GM12878 (cell line): ENCODE results near the gene OSGIN1. TPM values are rescaled to one million over a fixed set of nuclear protein-coding genes. Genes with fewer than 3 reads are reported as not detected.

ENCODE experiments used
- ATAC-seq: fragments of 200-7000 bp; cut with Tn5 transposase; 3 replicates; pipeline ENCODE4 v1.9.1; 2020; ENCODE audit warnings: mild to moderate bottlenecking, moderate library complexity
- BruUV-seq: library from RNA; stranded (reverse); fragments of 400-500 nt; replicated peaks from 2 replicates; lab custom pipeline; 2021; lab: Mats Ljungman, UMichigan
- CTCF ChIA-PET: fragments of 300-600 bp; sonication (Branson Sonifier 250); formaldehyde crosslinking; extraction: SDS; loops from one replicate; lab custom pipeline; 2021; ENCODE audit warnings: inconsistent platforms; lab: Yijun Ruan, JAX
- POLR2A ChIA-PET: fragments of 350-600 bp; formaldehyde crosslinking; extraction: SDS; loops from one replicate; lab custom pipeline; 2021; ENCODE audit warnings: inconsistent platforms; lab: Charles Lee
- RAD21 ChIA-PET: fragments of 300-600 bp; sonication (Branson Sonifier 250); formaldehyde crosslinking; loops from one replicate; lab custom pipeline; 2023; ENCODE audit warnings: antibody characterized with exemption; ENCODE audit not compliant: unreplicated experiment; lab: Charles Lee
- SMC1A ChIA-PET: fragments of 300-600 bp; sonication (Branson Sonifier 250); formaldehyde crosslinking; loops from one replicate; lab custom pipeline; 2023; ENCODE audit not compliant: unreplicated experiment, uncharacterized antibody; lab: Charles Lee
- DNase-seq: peaks from one replicate; pipeline ENCODE4 v3.0.0-alpha.2; 2011; ENCODE audit warnings: low read depth, low spot score
- FAIRE-seq: peaks from 3 replicates; lab custom pipeline; 2011; peaks lifted over from hg19 to GRCh38; lab: Jason Lieb, UNC
- H2AFZ ChIP-seq: 2 replicates; pipeline ENCODE4 v1.6.0; 2011; ENCODE audit warnings: low read depth, low read length, control low read depth; ENCODE audit not compliant: control insufficient read depth
- H3K27ac ChIP-seq: 2 replicates; pipeline ENCODE4 v1.5.1; 2011; ENCODE audit warnings: control low read depth; ENCODE audit not compliant: control insufficient read depth, insufficient read depth
- H3K27me3 ChIP-seq, 2 experiments: replicated peaks in 1 of 2; 2 replicates each; pipeline versions ENCODE4 v1.6.0 to v1.6.1; 2011; ENCODE audit warnings: low read length in 1 of 2; ENCODE audit not compliant: control insufficient read depth in 2 of 2, insufficient read depth in 2 of 2
- H3K36me3 ChIP-seq, 2 experiments: 2 replicates each; pipeline ENCODE4 v1.5.1; 2011; ENCODE audit warnings: low read length in 1 of 2; ENCODE audit not compliant: control insufficient read depth in 2 of 2, insufficient read depth in 2 of 2
- H3K4me1 ChIP-seq: 2 replicates; pipeline ENCODE4 v1.6.1; 2011; ENCODE audit warnings: mild to moderate bottlenecking, low read length, moderate library complexity, mixed read lengths; ENCODE audit not compliant: control insufficient read depth, insufficient read depth
- H3K4me2 ChIP-seq: 2 replicates; pipeline ENCODE4 v1.6.0; 2011; ENCODE audit warnings: control low read depth; ENCODE audit not compliant: control insufficient read depth, insufficient read depth
- H3K4me3 ChIP-seq: fragments of 200-600 bp; sonication (generic); 2 replicates; pipeline ENCODE4 v1.5.1; 2016
- H3K79me2 ChIP-seq: 2 replicates; pipeline ENCODE4 v1.6.0; 2011; ENCODE audit warnings: low read length; ENCODE audit not compliant: control insufficient read depth, insufficient read depth
- H3K9ac ChIP-seq: 2 replicates; pipeline ENCODE4 v1.8.0; 2011; ENCODE audit warnings: low read length, control low read depth, mixed read lengths; ENCODE audit not compliant: control insufficient read depth, insufficient read depth
- H3K9me3 ChIP-seq: replicated peaks from 3 replicates; pipeline ENCODE4 v1.5.1; 2011; ENCODE audit warnings: mild to moderate bottlenecking, low read length; ENCODE audit not compliant: control insufficient read depth, insufficient read depth
- H4K20me1 ChIP-seq: 2 replicates; pipeline ENCODE4 v1.6.0; 2011; ENCODE audit not compliant: control insufficient read depth, insufficient read depth
- BHLHE40 ChIP-seq, 2 experiments: fragments of 450-650 bp in 1 of 2; IDR thresholded peaks; 2 replicates each; pipeline ENCODE4 v1.6.1; 2011 to 2017; ENCODE audit warnings: low read depth in 2 of 2, borderline replicate concordance in 1 of 2, improper control_type of control experiment in 1 of 2, low read length in 1 of 2, mild to moderate bottlenecking in 1 of 2
- EZH2 ChIP-seq: IDR thresholded peaks from 2 replicates; pipeline ENCODE4 v1.6.1; 2012; ENCODE audit warnings: low read depth, mild to moderate bottlenecking, control low read depth, inconsistent platforms, low read length, borderline replicate concordance; ENCODE audit not compliant: control insufficient read depth
- IRF4 ChIP-seq: IDR thresholded peaks from 2 replicates; pipeline ENCODE4 v1.6.1; 2011; ENCODE audit warnings: low read depth, low read length
- POU2F2 ChIP-seq: IDR thresholded peaks from 3 replicates; pipeline ENCODE4 v1.6.1; 2011; ENCODE audit warnings: low read depth, mild to moderate bottlenecking, low read length, borderline replicate concordance
- USF1 ChIP-seq: IDR thresholded peaks from 2 replicates; pipeline ENCODE4 v1.6.1; 2011; ENCODE audit warnings: borderline replicate concordance, low read depth, mild to moderate bottlenecking, moderate library complexity, mixed read lengths, low read length; ENCODE audit not compliant: insufficient read depth; ENCODE audit errors: extremely low read length
- ZBTB40 ChIP-seq: fragments of 450-650 bp; IDR thresholded peaks from 2 replicates; pipeline ENCODE4 v1.6.1; 2016; ENCODE audit warnings: mild to moderate bottlenecking, moderate library complexity, borderline replicate concordance
- WGBS: methylation state at CpG from one replicate; pipeline ENCODE4 v1.1.6; 2016; ENCODE audit warnings: low lambda C conversion rate; ENCODE audit not compliant: insufficient replicate concordance, insufficient coverage; ENCODE audit errors: missing lambda C conversion rate; 5-methylcytosine and 5-hydroxymethylcytosine counted together
- in situ Hi-C: fragments of 300-500 bp; cut with MboI; formaldehyde crosslinking; loops from 9 replicates; pipeline ENCODE4 v1.14.3; 2018; ENCODE audit warnings: mixed read lengths
- intact Hi-C: fragments of 100-400 bp; cut with micrococcal nuclease; formaldehyde crosslinking; loops from one replicate; pipeline ENCODE4 v1.14.2; 2022; ENCODE audit not compliant: unreplicated experiment
- polyA plus RNA-seq, 11 experiments: library from polyadenylated mRNA; depleted of rRNA in 4 of 11; unstranded in 6 of 11; stranded (reverse) in 5 of 11; fragments of >200 nt; fragmentation: Nextera tagmentation in 4 of 11; fragmentation: Illumina TruSeq in 1 of 11; extraction: Ambion mirVana in 4 of 11; extraction: Trizol in 1 of 11; gene quantifications; 1 replicate in 1 of 11; 2 replicates in 10 of 11; pipeline versions ENCODE4 v1.2.1 to v1.2.3, GENCODE V29; 2011 to 2016; ENCODE audit warnings: inconsistent platforms in 2 of 11, missing spikeins in 2 of 11, low read depth in 1 of 11
- total RNA-seq, 4 experiments: library from RNA; depleted of rRNA in 3 of 4; stranded (reverse); fragments of >200 nt in 3 of 4; fragmentation: Illumina TruSeq in 1 of 4; extraction: Trizol in 1 of 4; gene quantifications; 2 replicates each; pipeline versions ENCODE4 v1.2.1 to v1.2.3, GENCODE V29; 2013 to 2021
- TF ChIP-seq, protein P1 (sequence below): fragments of 450-650 bp; IDR thresholded peaks from 2 replicates; pipeline ENCODE4 v1.6.1; 2017; ENCODE audit warnings: borderline replicate concordance

Gene OSGIN1
- total and polyA plus RNA-seq, 10 of the 15 experiments (the other 5 are each of a cell fraction or from before 2014, with no cell fraction given), result 0.06 to 0.18 (median 0.13) TPM; not detected in 5

DNA sequence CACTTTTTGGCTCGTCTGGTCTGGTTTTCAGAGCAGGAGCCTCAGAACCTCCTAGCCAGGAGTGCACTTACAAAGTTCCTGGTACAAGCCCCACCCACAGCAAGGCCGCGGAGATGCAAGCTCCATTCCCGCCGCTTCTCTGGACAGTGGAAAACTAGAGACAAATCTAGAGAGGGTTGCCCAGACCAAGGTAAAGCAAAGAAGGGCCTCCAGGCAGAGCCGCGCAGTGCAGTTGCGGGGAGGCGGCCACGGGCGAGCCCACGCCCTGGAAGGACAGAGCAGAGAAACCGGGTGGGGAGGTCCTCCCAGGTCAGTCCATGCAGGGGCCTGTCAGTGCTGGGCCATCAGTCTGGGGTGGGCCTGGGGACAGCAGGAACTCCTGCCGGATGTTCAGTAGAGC, 11.0 kb upstream of the OSGIN1 start:
- POLR2A ChIA-PET, result no interaction called here
- no peak for TF ChIP-seq USF1
- WGBS, result 65% methylated on average over 14 of the region's 14 CpGs
- no peaks in the 10 kb centered on the region for H3K9me3 ChIP-seq
- no peak overlapping the region for H3K4me2 ChIP-seq
- no peak overlapping the region for H2AFZ ChIP-seq
- no peaks in the 10 kb centered on the region; a peak in 1 of 4 replicates for H3K27me3 ChIP-seq
- SMC1A ChIA-PET, result no interaction called here
- no peaks in the 10 kb centered on the region for H3K4me1 ChIP-seq
- FAIRE-seq (no peak), ATAC-seq (no peak), DNase-seq (no peak)
- intact Hi-C loops, result no loop called here
- no peak overlapping the region for H3K9ac ChIP-seq
- H3K27ac ChIP-seq, result no peak overlapping the region
- no peaks in the 10 kb centered on the region for H3K79me2 ChIP-seq
- RAD21 ChIA-PET, result no interaction called here
- H4K20me1 ChIP-seq, result no peaks in the 10 kb centered on the region
- in situ Hi-C loops, result no loop called here
- no TSS peak for BruUV-seq
- CTCF ChIA-PET, result no interaction called here
- H3K36me3 ChIP-seq, result no peaks in the 10 kb centered on the region
- no peak overlapping the region for H3K4me3 ChIP-seq

DNA sequence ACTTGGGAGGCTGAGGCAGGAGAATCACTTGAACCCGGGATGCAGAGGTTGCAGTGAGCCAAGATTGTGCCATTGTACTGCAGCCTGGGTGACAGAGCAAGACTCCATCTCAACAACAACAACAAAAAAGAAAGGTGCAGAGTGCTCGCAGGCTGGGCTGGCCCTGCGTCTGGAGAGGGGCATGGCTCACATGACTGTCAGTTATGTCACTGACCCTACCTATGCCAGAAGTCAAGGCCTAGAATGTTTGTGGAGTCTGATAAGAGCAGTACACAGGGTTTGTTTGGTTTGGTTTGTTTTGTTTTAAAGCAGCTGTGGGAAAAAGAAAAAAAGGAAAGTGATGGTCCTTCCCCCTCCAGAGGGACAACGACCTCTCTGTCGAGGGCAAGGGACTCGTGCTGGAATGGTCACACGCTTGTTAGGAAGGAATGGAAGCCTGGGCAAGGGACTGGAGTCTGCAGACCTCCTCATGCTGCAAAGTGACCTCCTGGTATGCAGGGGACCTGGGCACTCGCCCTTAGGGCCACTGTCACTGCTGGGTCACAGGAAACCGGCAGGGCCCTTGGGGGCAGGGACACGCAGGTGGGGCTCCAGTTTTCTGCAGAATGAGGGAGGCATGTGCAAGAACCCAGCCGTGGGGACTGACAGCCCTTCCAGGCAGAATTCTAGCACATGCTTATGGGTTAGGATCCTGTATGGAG, 10.1 kb upstream of the OSGIN1 start:
- SMC1A ChIA-PET, result no interaction called here
- no peaks in the 10 kb centered on the region for H3K9me3 ChIP-seq
- 35% methylated on average over 11 of the region's 11 CpGs for WGBS
- H4K20me1 ChIP-seq, result no peaks in the 10 kb centered on the region
- in situ Hi-C loops, result no loop called here
- H3K27me3 ChIP-seq, result no peaks in the 10 kb centered on the region; a peak in 1 of 4 replicates
- RAD21 ChIA-PET, result no interaction called here
- intact Hi-C loops, result no loop called here
- H3K27ac ChIP-seq, result no peak overlapping the region
- POLR2A ChIA-PET, result no interaction called here
- no peaks in the 10 kb centered on the region for H3K79me2 ChIP-seq
- H2AFZ ChIP-seq, result no peak overlapping the region
- no TSS peak for BruUV-seq
- no peak for ATAC-seq
- no peak overlapping the region for H3K4me2 ChIP-seq
- CTCF ChIA-PET, result no interaction called here
- H3K9ac ChIP-seq, result no peak overlapping the region
- H3K4me1 ChIP-seq, result no peaks in the 10 kb centered on the region
- no peak for FAIRE-seq
- no peak overlapping the region for H3K4me3 ChIP-seq
- no peak for DNase-seq
- no peaks in the 10 kb centered on the region for H3K36me3 ChIP-seq
- TF ChIP-seq, protein P1, sequence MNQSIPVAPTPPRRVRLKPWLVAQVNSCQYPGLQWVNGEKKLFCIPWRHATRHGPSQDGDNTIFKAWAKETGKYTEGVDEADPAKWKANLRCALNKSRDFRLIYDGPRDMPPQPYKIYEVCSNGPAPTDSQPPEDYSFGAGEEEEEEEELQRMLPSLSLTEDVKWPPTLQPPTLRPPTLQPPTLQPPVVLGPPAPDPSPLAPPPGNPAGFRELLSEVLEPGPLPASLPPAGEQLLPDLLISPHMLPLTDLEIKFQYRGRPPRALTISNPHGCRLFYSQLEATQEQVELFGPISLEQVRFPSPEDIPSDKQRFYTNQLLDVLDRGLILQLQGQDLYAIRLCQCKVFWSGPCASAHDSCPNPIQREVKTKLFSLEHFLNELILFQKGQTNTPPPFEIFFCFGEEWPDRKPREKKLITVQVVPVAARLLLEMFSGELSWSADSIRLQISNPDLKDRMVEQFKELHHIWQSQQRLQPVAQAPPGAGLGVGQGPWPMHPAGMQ, result no peak
- no peak for TF ChIP-seq EZH2
- no peak for TF ChIP-seq BHLHE40 (IDR thresholded peaks at IDR 0.05; ENCODE audit: borderline replicate concordance in 1 of 2, low read depth in 2 of 2, low read length in 1 of 2)
- no peak for TF ChIP-seq ZBTB40
- no peak for TF ChIP-seq POU2F2
- TF ChIP-seq IRF4, result no peak
